Upper lobe of left lung (tissue), 4 donors: ENCODE results near the gene SORBS2.

Source experiments
- CTCF ChIP-seq, 6 experiments: fragments of 450-650 bp in 4 of 6; fragments of 200-600 bp in 2 of 6; sonication (generic) in 2 of 6; IDR thresholded peaks; one replicate each; pipeline ENCODE4 v1.5.1; 2016 to 2019; ENCODE audit warnings: antibody characterized with exemption in 6 of 6
- POLR2A ChIP-seq, 4 donors: fragments of 450-650 bp; IDR thresholded peaks; one replicate each; pipeline ENCODE4 v1.5.1; 2016 to 2017; ENCODE audit warnings: antibody characterized with exemption in 4 of 4, mild to moderate bottlenecking in 2 of 4
- POLR2AphosphoS5 ChIP-seq, 2 donors: sonication (generic); formaldehyde crosslinking; IDR thresholded peaks; one replicate each; pipeline ENCODE4 v1.5.1; 2017; ENCODE audit warnings: antibody characterized with exemption in 2 of 2

GRCh38 chr4:185583813-185584212 lies 228.2 kb downstream of the SORBS2 start:
- TF ChIP-seq POLR2AphosphoS5 (IDR thresholded peaks at IDR 0.05) (no peak), CTCF (IDR thresholded peaks at IDR 0.05) (no peak), POLR2A (IDR thresholded peaks at IDR 0.05) (no peak)
